ENCODE measurements around the gene ARFGAP1. TPM values are rescaled to one million over a fixed set of nuclear protein-coding genes. Genes with fewer than 3 reads are reported as not detected.

The ARFGAP1 gene
- total and polyA plus RNA-seq, 2 of the 8 experiments (the other 6 are each of a cell fraction or from before 2014, with no cell fraction given): 93.7 to 100 TPM

DNA sequence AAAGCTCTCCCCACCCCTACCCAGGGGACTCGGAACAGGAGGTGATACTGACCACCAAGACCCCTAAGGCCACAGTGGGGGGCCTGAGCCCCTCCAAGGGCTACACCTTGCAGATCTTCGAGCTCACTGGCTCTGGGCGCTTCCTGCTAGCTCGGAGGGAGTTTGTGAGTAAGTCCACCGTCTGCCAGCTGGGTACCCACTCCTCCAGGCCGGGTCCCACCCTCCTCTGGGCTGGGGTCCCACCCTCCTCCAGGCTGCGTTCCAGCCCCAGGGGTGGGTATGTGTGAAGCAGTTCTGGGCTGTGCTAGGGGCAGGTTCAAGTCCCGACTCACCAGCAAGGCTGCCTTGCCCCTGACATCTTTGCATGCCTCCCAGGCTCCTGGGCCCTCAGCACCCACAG, 32.8 kb downstream of the ARFGAP1 start (continued):
- TF ChIP-seq FOSL1 (IDR thresholded peaks at IDR 0.05; ENCODE audit: insufficient read depth, low read depth, low read length): no peak
- TF ChIP-seq, protein P1, sequence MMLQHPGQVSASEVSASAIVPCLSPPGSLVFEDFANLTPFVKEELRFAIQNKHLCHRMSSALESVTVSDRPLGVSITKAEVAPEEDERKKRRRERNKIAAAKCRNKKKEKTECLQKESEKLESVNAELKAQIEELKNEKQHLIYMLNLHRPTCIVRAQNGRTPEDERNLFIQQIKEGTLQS (IDR thresholded peaks at IDR 0.05; ENCODE audit: insufficient read depth, low read depth, low read length): no peak
- TF ChIP-seq YY1 (IDR thresholded peaks at IDR 0.05; ENCODE audit: low read depth, low read length): no peak
- TF ChIP-seq SIN3A (conservative IDR thresholded peaks at IDR 0.05 in 1 of 2, IDR thresholded peaks at IDR 0.05 in 1 of 2; ENCODE audit: low read depth in 1 of 2, low read length in 2 of 2): no peak
- TF ChIP-seq KDM5A (IDR thresholded peaks at IDR 0.05; ENCODE audit: low read length): no peak
- TF ChIP-seq HDAC2 (IDR thresholded peaks at IDR 0.05; ENCODE audit: borderline replicate concordance in 1 of 2, low read depth in 2 of 2, low read length in 2 of 2): no peak
- no peak for TF ChIP-seq POLR2AphosphoS5 (IDR thresholded peaks at IDR 0.05; ENCODE audit: low read depth, low read length)
- TF ChIP-seq, protein P2, sequence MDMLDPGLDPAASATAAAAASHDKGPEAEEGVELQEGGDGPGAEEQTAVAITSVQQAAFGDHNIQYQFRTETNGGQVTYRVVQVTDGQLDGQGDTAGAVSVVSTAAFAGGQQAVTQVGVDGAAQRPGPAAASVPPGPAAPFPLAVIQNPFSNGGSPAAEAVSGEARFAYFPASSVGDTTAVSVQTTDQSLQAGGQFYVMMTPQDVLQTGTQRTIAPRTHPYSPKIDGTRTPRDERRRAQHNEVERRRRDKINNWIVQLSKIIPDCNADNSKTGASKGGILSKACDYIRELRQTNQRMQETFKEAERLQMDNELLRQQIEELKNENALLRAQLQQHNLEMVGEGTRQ (IDR thresholded peaks at IDR 0.05; ENCODE audit: low read length): no peak
- TF ChIP-seq BACH1 (IDR thresholded peaks at IDR 0.05; ENCODE audit: low read length): no peak
- TF ChIP-seq TCF12 (IDR thresholded peaks at IDR 0.05; ENCODE audit: low read depth, low read length): no peak
- no peak for TF ChIP-seq SUZ12 (IDR thresholded peaks at IDR 0.05; ENCODE audit: low read length)
